ENCODE measurements around the gene CALM1.

CALM1 gene

GRCh38 chr14:90429236-90429635 lies 32.4 kb downstream of the CALM1 start:
- TF ChIP-seq CTCF (IDR thresholded peaks at IDR 0.05; ENCODE audit: borderline replicate concordance, insufficient read depth, low read depth, low read length), result no peak
- H3K4me3 ChIP-seq (ENCODE audit: low read depth, low read length), result no peak overlapping the region

GRCh38 chr14:90429754-90430153 lies 32.9 kb downstream of the CALM1 start:
- no peak overlapping the region for H3K4me3 ChIP-seq (ENCODE audit: low read depth, low read length)
- no peak for TF ChIP-seq CTCF (IDR thresholded peaks at IDR 0.05; ENCODE audit: borderline replicate concordance, insufficient read depth, low read depth, low read length)

GRCh38 chr14:90434370-90435020 lies 37.7 kb downstream of the CALM1 start:
- no peak for TF ChIP-seq CTCF (IDR thresholded peaks at IDR 0.05; ENCODE audit: borderline replicate concordance, insufficient read depth, low read depth, low read length)
- no peak overlapping the region for H3K4me3 ChIP-seq (ENCODE audit: low read depth, low read length)

- H3K4me3 ChIP-seq (ENCODE audit: low read depth, low read length), result no peak overlapping the region
- no peak for TF ChIP-seq CTCF (IDR thresholded peaks at IDR 0.05; ENCODE audit: borderline replicate concordance, insufficient read depth, low read depth, low read length)
These were observed 42.0 kb downstream of the CALM1 start for GRCh38 chr14:90438841-90439240.

GRCh38 chr14:90440021-90440451 lies 43.2 kb downstream of the CALM1 start:
- H3K4me3 ChIP-seq (ENCODE audit: low read depth, low read length), result no peak overlapping the region
- TF ChIP-seq CTCF (IDR thresholded peaks at IDR 0.05; ENCODE audit: borderline replicate concordance, insufficient read depth, low read depth, low read length), result no peak

GRCh38 chr14:90440592-90440991 lies 43.8 kb downstream of the CALM1 start:
- no peak for TF ChIP-seq CTCF (IDR thresholded peaks at IDR 0.05; ENCODE audit: borderline replicate concordance, insufficient read depth, low read depth, low read length)

GRCh38 chr14:90442388-90442787 lies 45.6 kb downstream of the CALM1 start:
- H3K4me3 ChIP-seq (ENCODE audit: low read depth, low read length), result no peak overlapping the region
- no peak for TF ChIP-seq CTCF (IDR thresholded peaks at IDR 0.05; ENCODE audit: borderline replicate concordance, insufficient read depth, low read depth, low read length)

More at GRCh38 chr14:90440592-90440991, 43.8 kb downstream of the CALM1 start:
- H3K4me3 ChIP-seq (ENCODE audit: low read depth, low read length), result no peak overlapping the region
